HTR-8/SVneo (cell line): Measurements from ENCODE around the gene TMEM94.
"Not testable (repeated sequence)": the region's sequence is repeated elsewhere in the genome, so short reads cannot be mapped to it uniquely, and the experiment has no call there.

Experiments
- DNase-seq: peaks from one replicate; pipeline ENCODE4 v3.0.0; 2011; ENCODE audit warnings: low spot score, mixed read lengths; ENCODE audit not compliant: insufficient read length
- FAIRE-seq: peaks from 2 replicates; lab custom pipeline; 2011; peaks lifted over from hg19 to GRCh38; lab: Jason Lieb, UNC

TMEM94 gene

DNA sequence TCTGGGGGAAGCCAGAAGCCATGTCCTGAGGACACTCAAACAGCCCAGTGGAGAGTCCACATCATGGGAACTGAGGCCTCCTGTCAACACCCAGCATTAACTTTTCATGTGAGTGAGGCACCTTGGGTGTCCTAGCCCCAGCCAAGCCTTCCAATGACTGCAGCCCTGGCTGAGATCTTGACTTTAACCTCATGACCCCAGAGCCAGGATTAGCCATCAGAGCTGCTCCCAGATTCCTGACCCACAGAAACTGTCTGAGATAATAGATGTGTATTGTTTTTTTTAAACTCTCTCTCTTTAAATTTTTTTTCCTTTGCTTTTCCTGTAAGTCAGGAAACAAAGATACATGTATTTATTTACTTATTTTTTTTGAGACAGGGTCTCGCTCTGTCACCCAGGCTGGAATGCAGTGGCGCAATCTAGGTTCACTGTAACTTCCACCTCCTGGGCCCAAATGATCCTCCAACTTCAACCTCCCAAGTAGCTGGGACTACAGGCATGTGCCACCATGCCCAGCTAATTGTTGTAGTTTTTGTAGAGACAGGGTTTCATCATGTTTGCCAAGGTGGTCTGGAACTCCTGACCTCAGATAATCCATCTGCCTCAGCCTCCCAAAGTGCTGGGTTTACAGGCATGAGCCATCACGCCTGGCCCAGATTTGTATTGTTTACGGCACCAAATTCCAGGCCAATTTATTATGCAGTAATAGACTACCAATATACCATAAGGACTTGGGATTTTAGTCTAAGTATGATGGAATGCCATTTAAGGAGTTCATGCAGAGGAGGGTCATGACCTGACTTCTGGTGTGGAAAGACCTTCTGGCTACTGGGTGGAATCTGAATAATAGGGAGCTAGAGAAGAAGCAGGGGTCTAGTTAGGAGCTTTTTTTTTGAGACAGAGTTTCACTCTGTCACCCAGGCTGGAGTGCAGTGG is 14.0 kb upstream of the TMEM94 start:
- DNase-seq (no peak), FAIRE-seq (no peak)

DNA sequence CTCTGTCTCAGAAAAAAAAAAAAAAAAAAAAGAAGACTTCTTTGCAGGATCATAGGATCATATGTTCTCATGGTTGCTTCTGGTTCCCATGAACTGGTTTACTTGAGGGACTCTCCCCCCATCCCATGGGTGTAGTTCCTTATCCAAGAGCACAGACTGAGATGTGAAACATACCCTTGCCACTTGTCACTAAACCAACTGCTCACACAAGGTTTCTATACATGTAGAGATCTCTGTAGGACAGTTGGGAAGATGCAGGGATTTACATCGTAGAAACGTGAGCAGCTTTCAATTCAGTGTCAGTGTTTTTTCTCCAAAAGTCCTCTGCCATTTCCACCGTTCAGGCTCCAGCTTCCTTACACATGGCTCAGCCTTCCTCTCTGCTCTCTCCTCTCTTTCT is 11.1 kb upstream of the TMEM94 start:
- DNase-seq (no peak), FAIRE-seq (no peak)

DNA sequence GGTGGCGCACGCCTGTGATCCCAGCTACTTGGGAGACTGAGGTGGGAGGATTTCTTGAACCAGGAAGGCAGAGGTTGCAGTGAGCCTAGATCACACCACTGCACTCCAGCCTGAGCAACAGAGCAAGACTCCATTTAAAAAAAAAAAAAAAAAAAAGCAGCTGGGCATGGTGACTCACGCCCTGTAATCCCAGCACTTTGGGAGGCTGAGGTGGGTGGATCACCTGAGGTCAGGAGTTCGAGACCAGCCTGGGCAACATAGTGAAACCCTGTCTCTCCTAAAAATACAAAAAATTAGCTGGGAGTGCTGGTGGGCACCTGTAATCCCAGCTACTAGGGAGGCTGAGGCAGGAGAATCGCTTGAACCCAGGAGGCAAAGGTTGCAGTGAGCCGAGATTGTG is 10.5 kb upstream of the TMEM94 start:
- DNase-seq, FAIRE-seq: not testable (repeated sequence)

DNA sequence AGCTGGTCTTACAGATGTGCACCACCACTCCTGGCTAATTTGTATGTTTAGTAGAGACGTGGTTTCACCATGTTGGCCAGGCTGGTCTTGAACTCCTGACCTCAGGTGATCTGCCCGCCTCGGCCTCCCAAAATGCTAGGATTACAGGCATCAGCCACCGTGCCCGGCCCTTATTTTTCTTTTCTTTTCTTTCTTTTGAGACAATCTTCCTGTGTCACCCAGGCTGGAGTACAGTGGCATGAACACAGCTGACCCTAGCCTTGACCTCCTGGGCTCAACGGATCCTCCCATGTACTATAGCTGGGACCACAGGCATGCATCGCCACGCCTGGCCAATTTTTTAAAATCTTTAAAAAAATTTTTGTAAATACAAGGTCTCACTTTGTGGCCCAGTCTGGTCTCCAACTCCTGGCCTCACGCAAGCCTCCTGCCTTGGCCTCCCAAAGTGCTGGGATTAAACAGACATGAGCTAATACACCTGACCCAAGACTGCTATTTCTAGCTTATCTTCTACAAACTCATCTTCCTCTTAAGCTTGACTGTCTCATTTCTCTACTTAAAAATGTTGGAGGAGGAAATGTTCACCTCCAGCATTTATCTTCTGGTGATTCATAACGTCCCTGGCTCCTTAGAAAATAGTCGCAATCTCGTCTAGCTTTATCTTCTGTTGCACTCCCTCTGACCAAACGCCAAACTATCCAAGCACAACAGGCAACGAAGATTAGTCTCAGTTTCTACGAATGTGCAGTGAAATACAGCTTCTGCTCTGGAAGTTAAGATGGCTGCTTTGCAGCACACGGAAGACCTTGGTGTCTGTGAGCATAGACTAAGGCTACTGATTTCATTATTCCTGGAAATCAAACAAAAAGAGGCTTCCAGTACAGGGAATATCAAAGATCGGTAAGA is 8.2 kb upstream of the TMEM94 start:
- DNase-seq (no peak), FAIRE-seq (no peak)

DNA sequence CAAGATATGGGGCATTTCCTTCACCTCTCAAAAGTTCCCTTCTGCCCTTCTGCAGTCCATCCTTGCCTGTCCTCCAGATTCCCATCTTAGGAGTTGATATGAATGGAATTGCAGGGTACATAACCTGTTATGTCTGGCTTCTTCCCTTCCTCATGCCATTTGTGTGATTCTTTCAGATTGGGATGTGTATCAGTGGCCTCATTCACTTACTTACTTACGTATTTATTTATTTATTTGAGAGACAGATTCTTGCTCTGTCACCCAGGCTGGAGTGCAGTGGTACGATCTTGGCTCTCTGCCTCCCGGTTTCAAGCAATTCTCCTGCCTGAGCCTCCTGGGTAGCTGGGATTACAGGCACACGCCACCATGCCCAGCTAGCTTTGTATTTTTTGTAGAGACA is 6.2 kb upstream of the TMEM94 start:
- DNase-seq (no peak), FAIRE-seq (no peak)

DNA sequence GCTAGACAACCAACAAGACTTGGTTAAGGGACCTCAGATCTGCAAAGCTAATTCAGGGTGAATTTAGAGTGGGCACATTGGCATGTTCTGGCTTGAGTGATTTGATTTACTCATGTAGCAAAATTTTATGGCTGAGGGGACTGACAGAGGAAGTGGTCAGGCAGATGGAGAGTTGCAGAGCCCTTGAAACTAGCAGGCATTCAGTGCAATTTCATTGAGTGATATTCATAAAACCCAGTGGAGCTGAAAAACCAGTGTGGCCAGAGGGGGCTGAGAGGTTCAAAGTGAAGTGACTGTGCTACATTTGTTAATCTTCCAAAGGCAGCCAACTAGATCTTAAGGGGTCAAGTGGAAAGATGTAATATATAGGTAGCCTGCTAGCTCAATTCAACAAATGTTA is 2.2 kb upstream of the TMEM94 start:
- no peak for FAIRE-seq
- no peak for DNase-seq

DNA sequence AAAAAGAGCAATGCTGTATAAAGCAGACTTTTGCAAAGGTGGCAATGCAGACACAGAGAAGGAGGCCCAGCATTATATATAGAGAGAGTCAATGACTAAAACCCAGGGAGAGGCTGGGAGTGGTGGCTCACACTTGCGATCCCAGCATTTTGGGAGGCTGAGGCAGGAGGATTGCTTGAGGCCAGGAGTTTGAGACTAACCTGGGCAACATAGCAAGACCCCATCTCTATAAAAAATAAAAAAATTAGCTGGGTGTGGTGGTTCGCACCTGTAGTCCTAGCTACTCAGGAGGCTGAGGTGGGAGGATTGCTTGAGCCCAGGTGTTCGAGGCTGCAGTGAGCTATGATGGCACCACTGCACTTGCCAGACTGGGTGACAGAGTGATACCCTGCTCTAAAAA is 1.8 kb upstream of the TMEM94 start:
- DNase-seq, FAIRE-seq: not testable (repeated sequence)

DNA sequence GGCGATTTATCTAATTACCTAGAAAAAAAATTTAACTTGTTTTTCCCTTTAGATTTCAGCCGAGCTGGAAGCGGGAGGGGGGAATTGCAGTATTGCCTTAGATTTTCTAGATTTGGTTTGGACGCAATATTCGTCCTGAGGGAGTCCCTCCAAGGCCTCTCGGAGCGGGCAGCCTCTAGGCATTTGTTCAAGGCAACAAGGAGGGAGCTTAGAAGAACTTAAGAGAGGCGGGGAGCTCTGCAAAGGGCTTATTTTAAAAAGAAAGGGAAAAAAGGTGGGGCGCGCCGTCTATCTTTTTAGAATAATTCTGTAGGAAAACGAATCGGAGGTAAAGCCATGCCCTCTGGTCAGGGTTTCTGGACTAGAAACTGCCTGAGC is 407 bp upstream of the TMEM94 start:
- no peak for DNase-seq
- no peak for FAIRE-seq

DNA sequence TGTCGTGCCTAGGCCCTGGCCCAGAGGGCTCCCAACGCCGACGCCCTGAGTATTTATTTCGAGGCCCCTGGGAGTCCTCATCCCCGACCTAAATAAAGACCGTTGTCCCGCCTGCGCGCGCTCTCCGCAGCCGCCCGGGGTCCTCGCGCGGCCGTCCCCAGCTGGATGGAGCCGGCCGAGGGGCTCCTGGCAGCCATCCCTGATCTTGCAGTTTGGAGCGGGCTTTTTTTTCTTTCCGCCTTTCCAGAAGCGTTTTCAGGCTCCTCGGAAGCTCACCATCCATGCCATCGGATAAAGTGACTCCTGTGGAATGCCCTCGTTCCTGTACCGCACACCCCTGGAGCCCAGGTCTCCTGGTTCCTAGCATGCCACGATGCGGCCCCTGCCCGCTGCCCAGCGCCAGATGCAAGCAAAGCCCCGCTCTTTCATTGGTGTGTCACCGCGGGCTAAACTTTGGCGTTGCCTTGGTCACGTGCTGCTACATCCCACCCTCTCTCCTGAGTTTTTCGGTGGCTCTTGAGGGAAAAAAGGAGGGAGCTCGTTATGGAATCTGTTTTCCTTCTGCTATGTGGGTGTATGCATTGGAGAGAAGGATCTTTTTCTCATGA is 716 bp downstream of the TMEM94 start:
- FAIRE-seq (no peak), DNase-seq (peak; percentile 49)

DNA sequence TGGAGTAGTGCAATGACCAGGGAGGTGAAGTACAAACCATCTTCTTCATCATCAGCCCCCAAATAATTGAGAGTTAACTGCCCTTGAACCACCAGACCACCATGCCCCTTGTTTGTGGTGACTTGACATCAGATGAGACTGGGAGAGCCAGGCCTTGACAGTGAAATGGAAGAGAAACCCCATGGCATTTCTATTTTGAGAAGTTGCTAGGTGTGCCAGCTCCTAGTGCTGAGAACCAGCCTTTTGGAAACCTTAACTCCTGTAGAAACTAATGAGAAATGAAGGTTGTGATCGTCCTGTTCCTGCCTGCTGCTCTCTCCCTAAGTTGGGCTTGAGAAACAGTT is 2.8 kb downstream of the TMEM94 start:
- FAIRE-seq (no peak), DNase-seq (no peak)

DNA sequence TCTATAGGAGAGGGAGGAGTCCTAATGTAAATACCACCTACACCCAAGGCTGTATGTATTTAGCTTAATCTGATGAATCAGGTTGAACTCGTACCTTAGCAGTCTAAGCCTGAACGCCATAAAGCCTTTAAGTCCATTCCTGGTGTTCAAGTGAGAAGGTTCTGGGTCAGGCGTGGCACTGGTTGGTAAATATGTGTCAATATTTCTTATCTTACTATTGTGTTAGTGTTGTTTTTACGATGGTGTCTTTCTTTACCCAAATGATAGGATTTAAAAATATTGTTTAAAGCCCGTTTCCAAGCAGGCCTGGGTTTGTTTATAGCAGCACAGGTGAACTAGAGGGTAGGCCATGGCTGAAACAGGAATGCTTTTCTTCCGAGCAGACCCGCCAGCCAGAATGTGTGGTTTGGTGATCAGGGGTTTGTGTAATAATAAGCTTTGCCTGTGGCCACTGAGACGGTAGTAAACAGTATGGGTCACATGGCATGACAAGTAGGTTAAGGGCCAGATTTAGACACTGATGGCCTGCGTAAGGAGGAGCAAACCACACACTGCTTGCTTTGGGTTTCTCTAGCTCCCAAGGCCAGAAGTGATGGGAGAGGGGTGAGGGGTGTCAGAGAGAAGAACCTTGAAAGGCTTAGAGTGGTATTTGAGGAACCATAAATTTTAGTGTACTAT is 3.3 kb downstream of the TMEM94 start:
- no peak for DNase-seq
- FAIRE-seq, result no peak

DNA sequence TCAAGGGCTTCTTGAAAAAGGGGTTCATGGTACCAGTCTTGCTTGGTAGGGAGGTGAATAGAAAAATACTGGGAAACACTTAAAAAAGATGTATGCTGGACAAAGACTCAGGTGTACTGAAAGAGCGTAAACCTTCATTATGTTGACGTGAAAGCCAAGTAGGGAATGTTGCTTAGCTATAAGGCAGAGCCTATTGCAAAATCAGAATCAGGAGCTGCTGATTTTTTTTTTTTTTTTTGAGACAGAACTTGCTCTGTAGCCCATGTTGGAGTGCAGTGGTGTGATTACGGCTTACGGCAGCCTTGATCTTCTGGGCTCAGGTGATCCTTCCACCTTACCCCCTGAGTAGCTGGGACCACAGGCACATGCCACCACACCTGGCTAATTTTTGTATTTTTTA is 3.9 kb downstream of the TMEM94 start:
- DNase-seq (no peak), FAIRE-seq (no peak)

DNA sequence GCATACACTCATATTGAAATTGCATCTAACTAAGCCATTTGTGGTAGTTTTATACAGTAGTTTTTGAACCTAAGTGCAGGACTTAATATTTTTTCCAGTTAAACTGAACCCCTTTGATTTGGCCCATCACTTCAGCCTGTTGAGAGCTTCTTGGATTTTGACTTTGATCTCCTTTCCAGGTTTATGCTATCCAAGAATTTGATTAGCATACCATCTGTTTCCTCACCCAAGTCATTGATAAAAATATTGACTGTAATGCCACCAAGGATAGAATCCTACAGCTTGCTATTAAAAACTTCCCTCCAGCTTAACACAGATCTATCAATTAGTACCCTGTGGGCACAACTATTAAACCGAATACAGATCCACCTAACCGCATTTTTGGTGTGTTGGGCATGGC is 7.2 kb downstream of the TMEM94 start:
- FAIRE-seq (no peak), DNase-seq (no peak)

DNA sequence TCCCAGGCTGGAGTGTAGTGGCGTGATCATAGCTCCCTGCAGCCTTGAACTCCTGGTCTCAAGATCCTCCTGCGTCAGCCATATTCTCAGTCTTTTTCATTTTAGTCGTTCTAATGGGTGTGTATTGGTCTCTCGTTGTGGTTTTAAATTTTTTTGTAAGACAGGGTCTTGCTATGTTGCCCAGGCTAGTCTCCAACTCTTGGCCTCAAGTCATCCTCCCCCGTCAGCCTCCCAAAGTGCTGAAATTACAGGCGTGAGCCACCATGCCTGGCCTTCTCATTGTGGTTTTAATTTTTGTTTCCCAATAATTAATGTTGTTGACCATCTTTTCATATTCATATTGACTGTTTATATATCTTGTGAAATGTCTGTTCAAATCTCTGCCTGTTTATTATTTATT is 8.6 kb downstream of the TMEM94 start:
- FAIRE-seq (no peak), DNase-seq (no peak)

DNA sequence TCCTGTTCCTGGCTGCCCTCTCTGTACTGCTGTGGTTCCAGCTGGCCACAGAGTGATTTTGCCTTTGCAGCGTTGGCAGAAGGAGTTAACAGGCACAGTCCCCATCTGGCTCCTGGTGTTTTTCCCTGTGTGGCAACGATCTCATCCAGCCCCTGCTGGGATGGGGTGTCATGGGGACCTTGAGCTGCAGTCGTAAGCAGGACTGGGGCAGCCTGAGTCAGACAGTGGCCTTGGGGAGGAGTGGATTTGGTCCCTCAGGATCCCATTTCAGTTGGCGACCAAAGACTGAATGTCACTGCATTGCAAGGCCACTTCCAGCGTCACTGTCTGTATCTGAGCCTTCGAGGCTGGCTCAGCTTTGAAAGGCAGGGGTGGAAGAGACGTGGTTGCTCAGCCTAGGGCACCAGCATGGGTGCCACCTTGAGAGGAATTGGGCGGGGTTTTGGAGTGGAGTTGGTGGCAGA is 11.9 kb downstream of the TMEM94 start:
- FAIRE-seq, result no peak
- no peak for DNase-seq

DNA sequence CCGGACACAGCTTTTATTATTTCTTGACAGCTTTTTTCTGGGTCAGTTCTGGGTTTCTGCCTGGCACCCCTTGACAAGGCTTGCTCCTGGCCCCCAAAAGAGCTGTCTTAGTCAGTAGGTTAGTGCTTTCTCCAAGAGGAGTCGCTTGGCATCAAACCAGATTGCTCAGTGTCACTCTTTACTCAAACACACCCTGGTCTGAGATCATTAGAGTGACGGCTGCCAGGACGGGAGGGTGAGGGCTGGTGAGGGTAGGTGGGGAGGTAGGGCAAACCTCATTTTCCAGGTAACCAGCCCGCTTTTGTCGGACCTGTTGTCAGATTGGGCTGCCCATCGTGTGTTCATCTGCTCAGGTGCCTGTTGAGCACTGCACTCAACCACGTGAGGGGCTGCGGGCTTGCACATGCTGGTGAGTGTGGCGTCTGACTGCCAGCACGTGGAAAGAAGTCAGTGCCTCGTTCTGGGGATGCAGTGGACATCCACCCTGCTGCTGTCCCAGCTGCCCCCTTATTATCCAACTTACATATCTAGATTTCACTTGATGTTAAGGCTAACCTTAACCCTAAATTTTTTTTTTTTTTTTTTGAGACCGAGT is 12.4 kb downstream of the TMEM94 start:
- peak; percentile 74 for FAIRE-seq
- no peak for DNase-seq

DNA sequence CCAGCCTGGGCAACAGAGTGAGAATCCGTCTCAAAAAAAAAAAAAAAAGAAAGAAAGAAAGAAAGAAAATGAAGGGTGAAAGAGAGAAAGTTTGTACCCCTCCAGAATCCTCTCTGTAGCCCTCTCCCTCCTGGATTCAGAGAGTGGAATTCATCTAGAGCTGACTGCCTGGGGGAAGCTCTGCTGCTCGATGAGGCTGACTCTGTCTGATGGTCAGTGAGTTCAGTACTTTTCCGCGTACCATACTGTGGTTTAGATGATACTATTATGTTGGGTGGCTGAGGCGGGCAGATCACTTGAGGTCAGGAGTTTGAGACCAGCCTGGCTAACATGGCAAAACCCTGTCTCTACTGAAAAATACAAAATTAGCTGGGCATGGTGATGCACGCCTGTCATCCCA is 14.8 kb downstream of the TMEM94 start:
- FAIRE-seq (no peak), DNase-seq (no peak)

DNA sequence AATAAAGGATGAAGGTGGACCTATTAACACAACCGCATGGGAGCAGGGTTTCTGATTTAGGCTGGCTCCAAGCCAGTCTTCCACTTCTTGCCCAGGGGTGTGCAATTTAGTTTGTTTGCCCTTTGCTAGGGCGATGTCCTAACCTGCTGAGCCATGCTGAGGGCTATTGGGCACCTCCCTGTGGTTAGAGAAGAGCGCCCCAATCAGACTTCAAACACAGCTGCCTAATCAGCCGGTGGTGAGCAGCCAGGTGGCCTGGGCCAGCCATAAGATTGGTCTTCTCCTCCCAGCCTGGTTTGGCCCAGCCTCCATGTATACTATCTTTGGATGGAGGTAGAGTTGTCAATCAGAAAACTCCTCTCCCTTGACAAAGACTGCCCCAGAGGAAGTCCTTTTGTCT is 15.7 kb downstream of the TMEM94 start:
- no peak for FAIRE-seq
- no peak for DNase-seq

DNA sequence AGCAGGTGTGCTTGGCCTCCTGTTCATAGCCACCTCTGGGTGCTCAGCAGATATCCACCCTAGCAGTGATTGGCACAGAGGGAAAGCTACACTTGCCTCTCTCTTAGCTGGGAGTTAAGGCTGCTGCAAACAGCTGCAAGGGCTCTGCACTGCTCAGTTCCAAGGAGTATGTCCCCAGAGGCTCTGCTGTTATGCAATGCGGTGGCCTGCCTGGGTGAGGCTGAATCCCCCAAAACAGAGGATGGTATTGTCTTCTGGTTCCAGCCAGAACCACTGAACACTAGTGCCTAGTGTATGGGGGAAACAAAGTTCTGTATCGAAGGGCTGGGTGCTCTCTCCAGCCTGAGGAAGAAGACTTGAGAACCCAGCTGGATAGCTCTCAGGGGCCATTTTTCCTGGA is 16.8 kb downstream of the TMEM94 start:
- FAIRE-seq (peak; percentile 9), DNase-seq (no peak)

DNA sequence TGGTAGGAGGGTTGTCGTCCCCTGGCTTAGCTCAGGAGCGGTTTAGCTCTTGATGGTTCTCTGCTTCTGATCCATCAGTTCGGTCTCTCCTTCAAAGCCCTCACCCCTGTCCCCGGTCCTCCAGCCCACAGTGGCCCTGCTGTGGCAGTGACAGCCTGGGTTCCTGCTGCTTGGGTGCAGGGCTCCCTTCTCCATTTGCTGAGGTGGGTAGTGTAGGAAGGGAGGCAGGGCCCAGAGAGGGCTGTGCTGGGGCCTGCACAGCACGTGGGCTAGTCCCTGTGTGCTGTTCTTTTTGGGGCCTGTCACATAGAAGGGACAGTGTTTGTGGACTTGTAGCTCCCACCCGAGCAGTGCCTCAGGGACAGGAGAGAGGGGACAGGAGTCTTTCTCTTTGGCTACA is 18.3 kb downstream of the TMEM94 start:
- no peak for DNase-seq
- no peak for FAIRE-seq
